Spleen (tissue), 11 donors: ENCODE data around the gene EIF1AD. TPM values are rescaled to one million over a fixed set of nuclear protein-coding genes. Genes with fewer than 3 reads are reported as not detected.
A peak's percentile ranks its signal among the peaks of the same experiment; 100 is the strongest.

ENCODE experiments used
- DNase-seq: peaks from one replicate; pipeline ENCODE4 v3.0.0-alpha.2; 2020
- H3K27ac ChIP-seq, 8 donors: fragments of 200-600 bp; sonication (generic) in 7 of 8; 1 replicate in 4 of 8; 2 replicates in 4 of 8; pipeline versions ENCODE4 v1.5.0 to v1.8.0; 2016 to 2021; ENCODE audit warnings: inconsistent platforms in 4 of 8, mild to moderate bottlenecking in 4 of 8, moderate library complexity in 1 of 8
- H3K27me3 ChIP-seq, 7 donors: fragments of 200-600 bp; sonication (generic) in 6 of 7; replicated peaks in 1 of 7; 1 replicate in 4 of 7; 2 replicates in 3 of 7; pipeline versions ENCODE4 v1.5.0 to v1.8.0; 2016 to 2021; ENCODE audit warnings: inconsistent platforms in 3 of 7, mild to moderate bottlenecking in 1 of 7
- H3K36me3 ChIP-seq, 6 donors: fragments of 200-600 bp; sonication (generic) in 5 of 6; 1 replicate in 4 of 6; 2 replicates in 2 of 6; pipeline versions ENCODE4 v1.5.0 to v1.8.0; 2016 to 2021; ENCODE audit warnings: inconsistent platforms in 2 of 6
- H3K4me1 ChIP-seq, 6 donors: fragments of 200-600 bp; sonication (generic) in 5 of 6; 1 replicate in 3 of 6; 2 replicates in 3 of 6; pipeline versions ENCODE4 v1.5.0 to v1.8.0; 2016 to 2021; ENCODE audit warnings: inconsistent platforms in 3 of 6
- H3K4me3 ChIP-seq, 8 donors: fragments of 200-600 bp; sonication (generic) in 7 of 8; 1 replicate in 4 of 8; 2 replicates in 4 of 8; pipeline versions ENCODE4 v1.5.0 to v1.8.0; 2016 to 2021; ENCODE audit warnings: inconsistent platforms in 4 of 8, mild to moderate bottlenecking in 4 of 8, moderate library complexity in 2 of 8
- H3K9me3 ChIP-seq, 8 donors: fragments of 200-600 bp; sonication (generic) in 7 of 8; 1 replicate in 4 of 8; 2 replicates in 4 of 8; pipeline versions ENCODE4 v1.5.0 to v1.8.0; 2016 to 2021; ENCODE audit warnings: inconsistent platforms in 4 of 8
- CTCF ChIP-seq, 11 experiments: fragments of 200-600 bp in 7 of 11; fragments of 450-650 bp in 4 of 11; sonication (generic) in 4 of 11; IDR thresholded peaks in 8 of 11; conservative IDR thresholded peaks in 3 of 11; 1 replicate in 7 of 11; 2 replicates in 4 of 11; pipeline versions ENCODE4 v1.4.0 to v1.8.0; 2016 to 2021; ENCODE audit warnings: antibody characterized with exemption in 11 of 11, inconsistent platforms in 4 of 11, mild to moderate bottlenecking in 1 of 11
- POLR2A ChIP-seq, 3 donors: fragments of 450-650 bp; IDR thresholded peaks; one replicate each; pipeline ENCODE4 v1.5.1; 2017; ENCODE audit warnings: antibody characterized with exemption in 3 of 3, mild to moderate bottlenecking in 1 of 3
- POLR2AphosphoS5 ChIP-seq, 3 donors: sonication (generic); formaldehyde crosslinking; IDR thresholded peaks; one replicate each; pipeline ENCODE4 v1.5.1; 2017; ENCODE audit warnings: antibody characterized with exemption in 3 of 3
- WGBS, 5 donors: extraction: QIAGEN DNeasy Blood & Tissue Kit in 3 of 5; methylation state at CpG; one replicate each; pipeline versions ENCODE4 v1.1.5 to v1.1.7; 2013 to 2018; 5-methylcytosine and 5-hydroxymethylcytosine counted together
- intact Hi-C: fragments of 100-400 bp; cut with DNase I; formaldehyde crosslinking; loops from one replicate; pipeline ENCODE4 v1.15.0; 2023; ENCODE audit warnings: low total_unique reads
- polyA plus RNA-seq, 3 donors: library from polyadenylated mRNA; stranded (reverse); fragments of 200-250 nt; gene quantifications; one replicate each; pipeline ENCODE4 v1.2.1, GENCODE V29; 2013
- total RNA-seq, 7 donors: library from RNA; depleted of rRNA in 3 of 7; stranded (reverse); fragments of >200 nt in 3 of 7; fragmentation: NEBNext Ultra II Directional in 4 of 7; extraction: Animal tissue kit (Norgen Biotek cat#: 25700) in 4 of 7; gene quantifications; one replicate each; pipeline versions ENCODE4 v1.1.0 to v1.2.1, GENCODE V29; 2016 to 2021
- donor health status: healthy with polysubstance abuse.
- donor health status: DM: no; HTN: no; CAD: no; lungs with moderate emphysema.
- donor health status: DM: no; HTN: no; CAD: no.
- donor health status: Bipolar disorder and iron deficiency.
- donor health status: healthy.
- donor health status: DM: no; HTN: no; CAD: no.
- donor health status: DM: yes; HTN: yes; CAD: no.

EIF1AD gene
- total and polyA plus RNA-seq, 10 donors, result 14.3 to 39.2 (median 29.5) TPM

- no peaks in the 10 kb centered on the region for H3K9me3 ChIP-seq
- H3K27ac ChIP-seq, result no peak overlapping the region
- peaks cover 0 to 32% (median 21%) of the 10 kb centered on the region in 6 donors for H3K36me3 ChIP-seq
- peaks cover 9 to 27% (median 17%) of the 10 kb centered on the region in 6 donors for H3K4me1 ChIP-seq
- intact Hi-C loops, result no loop called here
- no peak overlapping the region for H3K4me3 ChIP-seq
- 72 to 97% (median 94%) methylated on average over 2 of the region's 2 CpGs for WGBS, 5 donors
- peaks cover 6 to 27% (median 17%) of the 10 kb centered on the region in 7 donors for H3K27me3 ChIP-seq
- TF ChIP-seq POLR2AphosphoS5 (IDR thresholded peaks at IDR 0.05) (no peak), POLR2A (IDR thresholded peaks at IDR 0.05) (no peak), CTCF (IDR thresholded peaks at IDR 0.05 in 8 of 11, conservative IDR thresholded peaks at IDR 0.05 in 3 of 11) (no peak)
- DNase-seq, result no peak
These were observed 6.1 kb upstream of the EIF1AD start for GRCh38 chr11:66008095-66008467.

GRCh38 chr11:66007201-66007634 lies 5.3 kb upstream of the EIF1AD start:
- H3K36me3 ChIP-seq, result peaks cover 0 to 32% (median 21%) of the 10 kb centered on the region in 6 donors
- H3K27me3 ChIP-seq, result peaks cover 3 to 18% (median 10%) of the 10 kb centered on the region in 7 donors
- H3K4me1 ChIP-seq, result peaks cover 12 to 24% (median 18%) of the 10 kb centered on the region in 6 donors
- H3K4me3 ChIP-seq, result no peak overlapping the region
- WGBS, 5 donors, result 63 to 79% (median 65%) methylated on average over 4 to 5 of the region's 5 CpGs
- H3K27ac ChIP-seq, result peak overlapping the region in 1 of 8 donors; percentile 1
- no peaks in the 10 kb centered on the region for H3K9me3 ChIP-seq
- TF ChIP-seq CTCF (IDR thresholded peaks at IDR 0.05 in 8 of 11, conservative IDR thresholded peaks at IDR 0.05 in 3 of 11) (no peak), POLR2A (IDR thresholded peaks at IDR 0.05) (no peak), POLR2AphosphoS5 (IDR thresholded peaks at IDR 0.05) (no peak)
- intact Hi-C loops, result no loop called here
- no peak for DNase-seq

GRCh38 chr11:66006891-66007176 lies 4.9 kb upstream of the EIF1AD start:
- WGBS, 5 donors, result 86 to 93% (median 90%) methylated on average over 4 of the region's 4 CpGs; no CpG with 5 or more reads in 1 of the 5 donors
- H3K27ac ChIP-seq, result peak overlapping the region in 1 of 8 donors; percentile 1

More at GRCh38 chr11:66006891-66007176, 4.9 kb upstream of the EIF1AD start:
- H3K27me3 ChIP-seq, result peaks cover 3 to 14% (median 6%) of the 10 kb centered on the region in 7 donors
- peaks cover 0 to 32% (median 21%) of the 10 kb centered on the region in 6 donors for H3K36me3 ChIP-seq
- TF ChIP-seq CTCF (IDR thresholded peaks at IDR 0.05 in 8 of 11, conservative IDR thresholded peaks at IDR 0.05 in 3 of 11), result no peak
- no peak for TF ChIP-seq POLR2A (IDR thresholded peaks at IDR 0.05)
- no peak for TF ChIP-seq POLR2AphosphoS5 (IDR thresholded peaks at IDR 0.05)
- H3K4me3 ChIP-seq, result no peak overlapping the region
- H3K4me1 ChIP-seq, result peaks cover 10 to 20% (median 15%) of the 10 kb centered on the region in 6 donors
- DNase-seq, result no peak
- intact Hi-C loops, result no loop called here
- H3K9me3 ChIP-seq, result no peaks in the 10 kb centered on the region
